NCI-H2196 treated with DMSO at 0.1 percent for 48 hours (cell line): Measurements from ENCODE around the gene OXLD1.

ENCODE experiments used
- DNase-seq: peaks from one replicate; lab custom pipeline; 2025; ENCODE audit not compliant: unreplicated experiment; lab: John Stamatoyannopoulos, UW

The OXLD1 gene

GRCh38 chr17:81666342-81667191 lies at the start of gene OXLD1, which contains the start of gene CCDC137:
OXLD1 (minus strand) TSS chr17:81666605; CDS start chr17:81666577, 28 bp downstream.
CCDC137 (plus strand) TSS chr17:81666737; CDS start chr17:81666767, 30 bp downstream.
- peak; percentile 95 for DNase-seq

GRCh38 chr17:81715107-81715871 lies 48.9 kb upstream of the OXLD1 start:
- no peak for DNase-seq

- DNase-seq = no peak
Observed at GRCh38 chr17:81714412-81715106, 48.2 kb upstream of the OXLD1 start.

GRCh38 chr17:81713556-81714411 lies 47.4 kb upstream of the OXLD1 start:
- DNase-seq = peak; percentile 88

- no peak for DNase-seq
Observed at GRCh38 chr17:81713004-81713555, 46.7 kb upstream of the OXLD1 start.

- DNase-seq = no peak
Observed at GRCh38 chr17:81712468-81713003, 46.1 kb upstream of the OXLD1 start.

GRCh38 chr17:81711814-81712467 lies 45.5 kb upstream of the OXLD1 start, which contains the start of gene SLC25A10:
SLC25A10 (plus strand) TSS chr17:81712284; CDS start chr17:81712427, 143 bp downstream.
- DNase-seq = peak; percentile 94

- DNase-seq = no peak
Observed at GRCh38 chr17:81710514-81711308, 44.3 kb upstream of the OXLD1 start.

- DNase-seq = no peak
Observed at GRCh38 chr17:81708739-81709185, 42.4 kb upstream of the OXLD1 start.

GRCh38 chr17:81707725-81708646 lies 41.6 kb upstream of the OXLD1 start:
- no peak for DNase-seq

GRCh38 chr17:81706757-81707624 lies 40.6 kb upstream of the OXLD1 start:
- no peak for DNase-seq

GRCh38 chr17:81706232-81706611 lies 39.8 kb upstream of the OXLD1 start:
- no peak for DNase-seq

GRCh38 chr17:81705518-81706231 lies 39.3 kb upstream of the OXLD1 start:
- no peak for DNase-seq

- DNase-seq = no peak
Observed at GRCh38 chr17:81703747-81704654, 37.6 kb upstream of the OXLD1 start.
